Endothelial cell of umbilical vein (primary cell): ENCODE data around the gene EML3.

ENCODE experiments used
- POLR2A ChIP-seq: IDR thresholded peaks from 2 replicates; pipeline ENCODE4 v1.6.1; 2012; ENCODE audit warnings: low read depth, mild to moderate bottlenecking, control low read depth, low read length
- POLR2AphosphoS5 ChIP-seq: IDR thresholded peaks from 2 replicates; pipeline ENCODE4 v1.6.1; 2012; ENCODE audit warnings: low read depth, mild to moderate bottlenecking, control low read depth, low read length, moderate library complexity; ENCODE audit not compliant: insufficient read depth
- TF ChIP-seq, protein P1 (sequence below), 2 donors: IDR thresholded peaks; 1 replicate in 1 of 2; 2 replicates in 1 of 2; pipeline ENCODE4 v1.5.1; 2011; ENCODE audit warnings: low read length in 2 of 2, mild to moderate bottlenecking in 2 of 2, moderate library complexity in 2 of 2, control low read depth in 1 of 2, inconsistent platforms in 1 of 2, low read depth in 1 of 2; ENCODE audit not compliant: insufficient read depth in 1 of 2; ENCODE audit errors: extremely low read depth in 1 of 2

DNA sequence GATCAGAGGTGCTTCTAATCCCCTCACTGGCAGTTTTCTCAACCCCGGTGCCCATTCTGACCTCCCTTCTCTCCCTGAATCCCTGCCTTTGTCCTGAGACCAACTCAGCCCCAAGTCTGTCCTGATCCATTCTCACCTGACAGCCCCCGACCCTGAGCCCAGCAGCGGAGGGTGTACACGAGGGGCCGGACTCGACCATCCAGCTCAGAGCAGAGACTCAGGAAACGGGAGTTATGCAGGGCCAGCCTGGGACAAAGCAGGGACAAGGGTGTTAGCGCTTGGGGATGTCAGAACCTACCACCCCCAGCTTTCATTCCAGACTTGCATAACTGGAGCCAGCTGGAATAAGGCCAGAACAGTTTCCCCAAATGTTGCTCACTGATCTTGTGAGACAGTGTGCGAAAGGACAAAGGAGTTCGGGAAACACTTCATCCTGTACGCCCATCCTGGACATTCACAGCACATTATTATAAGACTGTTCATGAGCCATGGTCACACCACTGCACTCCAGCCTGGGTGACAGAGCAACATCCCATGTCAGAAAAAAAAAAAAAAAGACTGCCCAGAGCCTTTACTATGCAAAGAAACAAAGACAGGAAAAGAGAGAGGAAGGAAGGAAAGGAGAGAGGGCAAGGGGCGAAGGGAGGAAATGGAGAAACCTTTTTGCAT is 35.4 kb downstream of the EML3 start:
- TF ChIP-seq, protein P1, sequence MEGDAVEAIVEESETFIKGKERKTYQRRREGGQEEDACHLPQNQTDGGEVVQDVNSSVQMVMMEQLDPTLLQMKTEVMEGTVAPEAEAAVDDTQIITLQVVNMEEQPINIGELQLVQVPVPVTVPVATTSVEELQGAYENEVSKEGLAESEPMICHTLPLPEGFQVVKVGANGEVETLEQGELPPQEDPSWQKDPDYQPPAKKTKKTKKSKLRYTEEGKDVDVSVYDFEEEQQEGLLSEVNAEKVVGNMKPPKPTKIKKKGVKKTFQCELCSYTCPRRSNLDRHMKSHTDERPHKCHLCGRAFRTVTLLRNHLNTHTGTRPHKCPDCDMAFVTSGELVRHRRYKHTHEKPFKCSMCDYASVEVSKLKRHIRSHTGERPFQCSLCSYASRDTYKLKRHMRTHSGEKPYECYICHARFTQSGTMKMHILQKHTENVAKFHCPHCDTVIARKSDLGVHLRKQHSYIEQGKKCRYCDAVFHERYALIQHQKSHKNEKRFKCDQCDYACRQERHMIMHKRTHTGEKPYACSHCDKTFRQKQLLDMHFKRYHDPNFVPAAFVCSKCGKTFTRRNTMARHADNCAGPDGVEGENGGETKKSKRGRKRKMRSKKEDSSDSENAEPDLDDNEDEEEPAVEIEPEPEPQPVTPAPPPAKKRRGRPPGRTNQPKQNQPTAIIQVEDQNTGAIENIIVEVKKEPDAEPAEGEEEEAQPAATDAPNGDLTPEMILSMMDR (IDR thresholded peaks at IDR 0.05; ENCODE audit: extremely low read depth in 1 of 2, insufficient read depth in 1 of 2, low read depth in 1 of 2, low read length in 2 of 2): no peak
- TF ChIP-seq POLR2A: no peak
- peak; percentile 68 for TF ChIP-seq POLR2AphosphoS5
